Calu3 (cell line): ENCODE data around the gene POC1A. TPM values are rescaled to one million over a fixed set of nuclear protein-coding genes. Genes with fewer than 3 reads are reported as not detected.

ENCODE experiments used
- BruUV-seq: library from RNA; stranded (reverse); fragments of 400-500 nt; replicated peaks from 2 replicates; lab custom pipeline; 2021; lab: Mats Ljungman, UMichigan
- CTCF ChIA-PET: fragments of 300-600 bp; sonication (Branson Sonifier 250); formaldehyde crosslinking; loops from one replicate; lab custom pipeline; 2022; ENCODE audit warnings: antibody characterized with exemption; lab: Charles Lee
- DNase-seq: peaks from one replicate; pipeline ENCODE4 v3.0.0; 2022
- H3K27ac Mint-ChIP-seq: one replicate; pipeline ENCODE4 v1.8.0; 2022; ENCODE audit warnings: mixed read lengths; ENCODE audit not compliant: unreplicated experiment
- H3K27me3 Mint-ChIP-seq: one replicate; pipeline ENCODE4 v1.8.0; 2022; ENCODE audit warnings: mixed read lengths; ENCODE audit not compliant: unreplicated experiment
- H3K36me3 Mint-ChIP-seq: one replicate; pipeline ENCODE4 v1.8.0; 2022; ENCODE audit warnings: mild to moderate bottlenecking, moderate library complexity, mixed read lengths; ENCODE audit not compliant: insufficient read depth, unreplicated experiment
- H3K4me1 Mint-ChIP-seq: one replicate; pipeline ENCODE4 v1.8.0; 2022; ENCODE audit warnings: mild to moderate bottlenecking, low read depth, mixed read lengths; ENCODE audit not compliant: unreplicated experiment
- H3K4me3 Mint-ChIP-seq: one replicate; pipeline ENCODE4 v1.8.0; 2022; ENCODE audit warnings: mild to moderate bottlenecking, low read depth, moderate library complexity, mixed read lengths; ENCODE audit not compliant: unreplicated experiment
- H3K9me3 Mint-ChIP-seq: one replicate; pipeline ENCODE4 v1.8.0; 2022; ENCODE audit warnings: low read depth, mixed read lengths; ENCODE audit not compliant: unreplicated experiment
- intact Hi-C: fragments of 100-400 bp; cut with micrococcal nuclease; formaldehyde crosslinking; loops from one replicate; pipeline ENCODE4 v1.10.0; 2022; ENCODE audit not compliant: unreplicated experiment
- total RNA-seq: library from RNA; stranded (reverse); gene quantifications from 2 replicates; pipeline ENCODE4 v1.2.3, GENCODE V29; 2022
- TF ChIP-seq, protein P1 (sequence below): fragments of 200-600 bp; IDR thresholded peaks from one replicate; pipeline ENCODE4 v1.8.0; 2022; ENCODE audit warnings: antibody characterized with exemption; ENCODE audit not compliant: unreplicated experiment

Gene POC1A
- total RNA-seq, 1 experiment from 2014 or later = 26.9 TPM

GRCh38 chr3:52080830-52081719, 73.1 kb downstream of the POC1A start:
- peaks cover 9% of the 10 kb centered on the region for H3K36me3 Mint-ChIP-seq
- TF ChIP-seq, protein P1, sequence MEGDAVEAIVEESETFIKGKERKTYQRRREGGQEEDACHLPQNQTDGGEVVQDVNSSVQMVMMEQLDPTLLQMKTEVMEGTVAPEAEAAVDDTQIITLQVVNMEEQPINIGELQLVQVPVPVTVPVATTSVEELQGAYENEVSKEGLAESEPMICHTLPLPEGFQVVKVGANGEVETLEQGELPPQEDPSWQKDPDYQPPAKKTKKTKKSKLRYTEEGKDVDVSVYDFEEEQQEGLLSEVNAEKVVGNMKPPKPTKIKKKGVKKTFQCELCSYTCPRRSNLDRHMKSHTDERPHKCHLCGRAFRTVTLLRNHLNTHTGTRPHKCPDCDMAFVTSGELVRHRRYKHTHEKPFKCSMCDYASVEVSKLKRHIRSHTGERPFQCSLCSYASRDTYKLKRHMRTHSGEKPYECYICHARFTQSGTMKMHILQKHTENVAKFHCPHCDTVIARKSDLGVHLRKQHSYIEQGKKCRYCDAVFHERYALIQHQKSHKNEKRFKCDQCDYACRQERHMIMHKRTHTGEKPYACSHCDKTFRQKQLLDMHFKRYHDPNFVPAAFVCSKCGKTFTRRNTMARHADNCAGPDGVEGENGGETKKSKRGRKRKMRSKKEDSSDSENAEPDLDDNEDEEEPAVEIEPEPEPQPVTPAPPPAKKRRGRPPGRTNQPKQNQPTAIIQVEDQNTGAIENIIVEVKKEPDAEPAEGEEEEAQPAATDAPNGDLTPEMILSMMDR = no peak
- intact Hi-C loops = no loop called here
- no peaks in the 10 kb centered on the region for H3K9me3 Mint-ChIP-seq
- no peak overlapping the region for H3K27ac Mint-ChIP-seq
- CTCF ChIA-PET = no interaction called here
- no peak for DNase-seq
- no TSS peak for BruUV-seq
- no peaks in the 10 kb centered on the region for H3K27me3 Mint-ChIP-seq
- H3K4me1 Mint-ChIP-seq = no peaks in the 10 kb centered on the region
- H3K4me3 Mint-ChIP-seq = no peak overlapping the region

DNA sequence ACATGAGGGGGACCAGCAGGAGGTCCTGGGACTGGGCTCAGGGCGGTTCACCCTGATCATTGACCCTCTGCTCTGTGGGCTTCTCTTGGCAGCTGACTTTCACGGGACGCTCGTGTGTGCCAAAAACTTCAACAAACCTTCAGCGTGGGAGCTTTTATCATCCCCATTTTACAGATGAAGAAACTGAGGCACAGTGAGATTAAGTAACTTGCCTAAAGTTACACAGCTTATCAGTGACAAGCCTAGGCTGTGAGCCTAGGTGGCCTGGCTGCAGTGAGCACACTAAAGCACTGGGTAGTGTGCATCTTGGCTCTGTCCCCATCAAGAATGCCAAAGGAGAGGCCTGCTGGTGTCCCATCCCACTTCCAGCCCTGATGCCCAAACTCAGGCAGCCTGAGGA, 74.3 kb downstream of the POC1A start:
- DNase-seq = no peak
- Mint-ChIP-seq H3K27me3 (no peaks in the 10 kb centered on the region), H3K27ac (no peak overlapping the region), H3K4me3 (no peak overlapping the region), H3K36me3 (peaks cover 9% of the 10 kb centered on the region), H3K9me3 (no peaks in the 10 kb centered on the region), H3K4me1 (no peaks in the 10 kb centered on the region)
- BruUV-seq = no TSS peak
- intact Hi-C loops = no loop called here
- CTCF ChIA-PET = interaction anchor here (0.6 kb wide), 1 partner anchor 73 kb away, joined by 6 read pairs; no protein-coding TSS in a partner anchor
- TF ChIP-seq, protein P1 = no peak

DNA sequence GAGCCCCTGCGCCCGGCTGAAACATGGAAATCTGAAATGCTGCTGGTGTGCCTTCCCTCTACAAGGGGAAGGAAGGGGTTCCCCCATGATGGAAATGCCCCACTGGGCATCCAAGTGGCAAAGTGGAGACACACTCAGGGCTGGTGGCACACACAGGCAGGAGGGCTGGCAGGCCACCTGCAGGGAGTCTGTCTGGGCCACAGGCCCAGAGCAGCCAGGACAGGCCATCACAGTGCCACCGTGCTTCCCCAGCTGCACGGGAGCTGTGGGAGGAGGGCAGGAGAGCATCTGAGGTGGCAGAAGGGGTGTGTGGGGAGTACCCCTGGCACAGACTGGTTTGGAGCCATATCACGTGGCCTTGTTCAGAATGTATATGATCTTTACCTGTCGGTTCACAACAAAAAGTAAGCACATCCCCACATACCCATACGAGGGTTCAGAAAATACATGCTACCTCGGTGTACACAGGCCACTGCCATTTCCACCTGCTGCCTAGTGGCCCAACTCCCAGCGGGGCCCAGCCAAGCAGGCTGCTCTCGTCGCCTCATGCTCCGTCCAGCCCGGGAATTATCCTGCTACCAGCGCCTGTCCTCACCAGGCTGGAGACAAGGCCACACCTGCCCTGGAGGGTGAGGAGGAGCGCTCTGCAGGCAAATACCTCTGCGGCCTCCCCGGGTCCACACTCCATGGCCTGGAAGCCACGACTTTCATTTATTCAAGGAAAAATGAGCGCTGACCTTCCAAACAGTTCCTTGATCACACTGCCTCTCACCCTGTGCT, 75.3 kb downstream of the POC1A start:
- intact Hi-C loops = no loop called here
- no peaks in the 10 kb centered on the region for H3K4me1 Mint-ChIP-seq
- BruUV-seq = no TSS peak
- H3K27me3 Mint-ChIP-seq = no peaks in the 10 kb centered on the region
- no peak overlapping the region for H3K4me3 Mint-ChIP-seq
- CTCF ChIA-PET = no interaction called here
- peaks cover 9% of the 10 kb centered on the region for H3K36me3 Mint-ChIP-seq
- no peak overlapping the region for H3K27ac Mint-ChIP-seq
- H3K9me3 Mint-ChIP-seq = no peaks in the 10 kb centered on the region
- TF ChIP-seq, protein P1 = no peak
- no peak for DNase-seq

DNA sequence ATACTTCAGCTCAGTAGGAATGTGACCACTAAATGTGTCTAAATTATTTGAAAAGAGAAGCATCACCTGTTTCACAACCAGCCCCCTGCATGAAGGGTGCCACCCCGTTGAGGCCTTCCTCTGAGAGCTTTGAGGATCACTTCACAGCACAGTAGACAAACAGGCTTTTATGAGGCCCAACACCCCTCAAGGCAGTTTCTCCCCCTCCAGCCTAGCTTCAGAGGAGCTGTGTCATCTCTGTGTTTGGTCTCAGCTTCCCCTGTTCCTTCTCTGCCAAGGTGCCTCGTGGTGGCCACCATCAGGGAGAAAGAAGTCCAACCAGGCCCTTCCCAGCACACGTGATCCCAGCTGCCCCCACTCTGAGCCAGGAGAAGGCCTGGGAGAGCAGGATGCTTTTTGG, 76.3 kb downstream of the POC1A start:
- CTCF ChIA-PET = interaction anchor here (0.7 kb wide), 1 partner anchor 12 kb away, joined by 6 read pairs; no protein-coding TSS in a partner anchor
- TF ChIP-seq, protein P1 = no peak
- DNase-seq = no peak
- BruUV-seq = no TSS peak
- Mint-ChIP-seq H3K36me3 (peaks cover 9% of the 10 kb centered on the region), H3K27ac (no peak overlapping the region), H3K9me3 (no peaks in the 10 kb centered on the region), H3K27me3 (no peaks in the 10 kb centered on the region), H3K4me1 (no peaks in the 10 kb centered on the region), H3K4me3 (no peak overlapping the region)
- intact Hi-C loops = no loop called here
